Muscle of leg (tissue), 9 donors: ENCODE measurements around the gene MEIOSIN. TPM values are rescaled to one million over a fixed set of nuclear protein-coding genes. Genes with fewer than 3 reads are reported as not detected.

Experiments used
- polyA plus RNA-seq, 8 donors: library from polyadenylated mRNA; unstranded; fragments of 120-200 nt; gene quantifications; one replicate each; pipeline versions ENCODE4 v1.2.1 to v1.2.3, GENCODE V29; 2013; ENCODE audit warnings: inconsistent platforms in 1 of 8, low replicate concordance in 1 of 8; ENCODE audit not compliant: insufficient read length in 8 of 8, insufficient read depth in 1 of 8
- total RNA-seq: library from RNA; stranded (reverse); fragments of 120-200 nt; gene quantifications from one replicate; pipeline ENCODE4 v1.2.4, GENCODE V29; 2013

MEIOSIN gene
- total and polyA plus RNA-seq, 9 donors, result 0.04 TPM; not detected in 8

Other genes with a start within 250 kb of the MEIOSIN start
- 42.4 TPM for gene RTN2, start 236.4 kb upstream of the MEIOSIN start, total RNA-seq
- 100 to 1,000 TPM in 6 of 8 donors, 10 to 100 TPM in 2; 80.0 to 148 (median 126) TPM for gene RTN2, start 236.4 kb upstream of the MEIOSIN start, polyA plus RNA-seq
- 0.18 TPM for gene PPM1N, start 235.0 kb upstream of the MEIOSIN start, total RNA-seq
- gene PPM1N, start 235.0 kb upstream of the MEIOSIN start, polyA plus RNA-seq, result under 1 TPM; 0.24 to 0.97 (median 0.61) TPM
- gene VASP, start 226.0 kb upstream of the MEIOSIN start, total RNA-seq, result 37.4 TPM
- gene VASP, start 226.0 kb upstream of the MEIOSIN start, polyA plus RNA-seq, result 10 to 100 TPM; 48.9 to 59.4 (median 53.3) TPM
- gene OPA3, start 148.6 kb upstream of the MEIOSIN start, total RNA-seq, result 3.2 TPM
- gene OPA3, start 148.6 kb upstream of the MEIOSIN start, polyA plus RNA-seq, result 1 to 10 TPM; 5.6 to 8.6 (median 7.3) TPM
- gene GPR4, start 131.2 kb upstream of the MEIOSIN start, total RNA-seq, result 0.44 TPM
- 1 to 10 TPM; 1.5 to 3.2 (median 2.2) TPM for gene GPR4, start 131.2 kb upstream of the MEIOSIN start, polyA plus RNA-seq
- gene EML2, start 94.0 kb upstream of the MEIOSIN start, total RNA-seq, result 8.2 TPM
- 10 to 100 TPM in 5 of 8 donors, 1 to 10 TPM in 3; 7.9 to 13.2 (median 11.2) TPM for gene EML2, start 94.0 kb upstream of the MEIOSIN start, polyA plus RNA-seq
- 0.09 TPM for gene GIPR, start 65.2 kb upstream of the MEIOSIN start, total RNA-seq
- gene GIPR, start 65.2 kb upstream of the MEIOSIN start, polyA plus RNA-seq, result 1 to 10 TPM in 1 of 8 donors, under 1 TPM in 6, not detected in 1; 0.04 to 1.8 (median 0.32) TPM
- 446 TPM for gene SNRPD2, start 41.5 kb upstream of the MEIOSIN start, total RNA-seq
- 100 to 1,000 TPM; 253 to 349 (median 288) TPM for gene SNRPD2, start 41.5 kb upstream of the MEIOSIN start, polyA plus RNA-seq
- gene QPCTL, start 40.8 kb upstream of the MEIOSIN start, total RNA-seq, result 2.2 TPM
- 1 to 10 TPM; 2.8 to 6.8 (median 3.9) TPM for gene QPCTL, start 40.8 kb upstream of the MEIOSIN start, polyA plus RNA-seq
- gene FBXO46, start 2.5 kb upstream of the MEIOSIN start, total RNA-seq, result 7.3 TPM
- gene FBXO46, start 2.5 kb upstream of the MEIOSIN start, polyA plus RNA-seq, result 10 to 100 TPM in 6 of 8 donors, 1 to 10 TPM in 2; 7.5 to 16.1 (median 12.7) TPM
- 14.9 TPM for gene SIX5, start 35.8 kb downstream of the MEIOSIN start, total RNA-seq
- gene SIX5, start 35.8 kb downstream of the MEIOSIN start, polyA plus RNA-seq, result 10 to 100 TPM; 16.7 to 31.9 (median 25.3) TPM
- gene DMPK, start 49.1 kb downstream of the MEIOSIN start, total RNA-seq, result 158 TPM
- gene DMPK, start 49.1 kb downstream of the MEIOSIN start, polyA plus RNA-seq, result 100 to 1,000 TPM; 236 to 390 (median 333) TPM
- 29.1 TPM for gene DMWD, start 59.4 kb downstream of the MEIOSIN start, total RNA-seq
- 10 to 100 TPM; 32.6 to 57.1 (median 45.0) TPM for gene DMWD, start 59.4 kb downstream of the MEIOSIN start, polyA plus RNA-seq
- gene RSPH6A, start 81.9 kb downstream of the MEIOSIN start, total RNA-seq, result 0.09 TPM
- gene RSPH6A, start 81.9 kb downstream of the MEIOSIN start, polyA plus RNA-seq, result under 1 TPM in 2 of 8 donors, not detected in 6; 0.05 to 0.11 TPM
- 25.8 TPM for gene SYMPK, start 129.7 kb downstream of the MEIOSIN start, total RNA-seq
- 10 to 100 TPM; 32.5 to 44.0 (median 38.8) TPM for gene SYMPK, start 129.7 kb downstream of the MEIOSIN start, polyA plus RNA-seq
- gene FOXA3, start 130.9 kb downstream of the MEIOSIN start, total RNA-seq, result not detected
- gene FOXA3, start 130.9 kb downstream of the MEIOSIN start, polyA plus RNA-seq, result under 1 TPM in 3 of 8 donors, not detected in 5; 0.09 to 0.41 (median 0.12) TPM
- 17.5 TPM for gene IRF2BP1, start 152.7 kb downstream of the MEIOSIN start, total RNA-seq
- 10 to 100 TPM; 16.4 to 21.8 (median 19.4) TPM for gene IRF2BP1, start 152.7 kb downstream of the MEIOSIN start, polyA plus RNA-seq
- 1.3 TPM for gene MYPOP, start 169.2 kb downstream of the MEIOSIN start, total RNA-seq
- gene MYPOP, start 169.2 kb downstream of the MEIOSIN start, polyA plus RNA-seq, result 1 to 10 TPM; 3.4 to 5.5 (median 4.2) TPM
- not detected for gene NANOS2, start 181.3 kb downstream of the MEIOSIN start, total RNA-seq
- gene NANOS2, start 181.3 kb downstream of the MEIOSIN start, polyA plus RNA-seq, result not detected
- 0.98 TPM for gene NOVA2, start 240.4 kb downstream of the MEIOSIN start, total RNA-seq
- 1 to 10 TPM; 2.6 to 5.3 (median 3.9) TPM for gene NOVA2, start 240.4 kb downstream of the MEIOSIN start, polyA plus RNA-seq